NCI-H1417 treated with DMSO at 0.1 percent for 48 hours (cell line): ENCODE data around the gene RBP3.

ENCODE experiments used
- DNase-seq: peaks from one replicate; lab custom pipeline; 2025; lab: John Stamatoyannopoulos, UW

Gene RBP3

DNA sequence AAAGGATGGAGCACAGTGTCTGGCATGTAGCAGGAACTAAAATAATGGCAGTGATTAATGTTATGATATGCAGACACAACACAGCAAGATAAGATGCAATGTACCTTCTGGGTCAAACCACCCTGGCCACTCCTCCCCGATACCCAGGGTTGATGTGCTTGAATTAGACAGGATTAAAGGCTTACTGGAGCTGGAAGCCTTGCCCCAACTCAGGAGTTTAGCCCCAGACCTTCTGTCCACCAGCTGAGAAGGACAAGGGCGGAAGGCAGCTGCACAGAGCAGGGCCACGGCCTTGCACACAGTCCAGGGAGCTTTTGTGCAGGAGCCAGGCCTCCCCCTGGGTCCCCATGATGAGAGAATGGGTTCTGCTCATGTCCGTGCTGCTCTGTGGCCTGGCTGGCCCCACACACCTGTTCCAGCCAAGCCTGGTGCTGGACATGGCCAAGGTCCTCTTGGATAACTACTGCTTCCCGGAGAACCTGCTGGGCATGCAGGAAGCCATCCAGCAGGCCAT is at the start of gene RBP3:
Gene RBP3 (plus strand): TSS at position 226 of the 514 bp plus-strand sequence. CDS start 122 bp downstream, at position 348.
- no peak for DNase-seq

DNA sequence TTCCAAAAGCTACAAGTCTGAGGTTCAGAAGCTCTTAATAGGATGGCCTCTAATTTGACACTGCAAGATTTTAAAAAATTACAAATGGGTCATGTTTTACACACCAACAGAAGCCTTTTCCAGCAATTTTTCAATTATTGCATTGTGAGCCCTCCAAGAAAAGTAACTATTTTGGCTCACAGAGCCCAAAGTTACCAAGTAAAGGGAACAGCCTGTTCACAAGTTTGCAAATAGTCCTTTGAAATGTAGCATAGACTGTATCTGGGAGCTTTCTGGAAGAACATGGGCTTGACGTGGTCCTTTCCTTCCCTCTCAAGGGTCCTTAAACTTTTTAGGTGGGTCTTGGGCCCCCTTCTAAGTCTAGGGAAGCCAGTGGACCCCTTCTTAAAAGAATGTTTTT is 49.4 kb upstream of the RBP3 start:
- DNase-seq, result no peak

DNA sequence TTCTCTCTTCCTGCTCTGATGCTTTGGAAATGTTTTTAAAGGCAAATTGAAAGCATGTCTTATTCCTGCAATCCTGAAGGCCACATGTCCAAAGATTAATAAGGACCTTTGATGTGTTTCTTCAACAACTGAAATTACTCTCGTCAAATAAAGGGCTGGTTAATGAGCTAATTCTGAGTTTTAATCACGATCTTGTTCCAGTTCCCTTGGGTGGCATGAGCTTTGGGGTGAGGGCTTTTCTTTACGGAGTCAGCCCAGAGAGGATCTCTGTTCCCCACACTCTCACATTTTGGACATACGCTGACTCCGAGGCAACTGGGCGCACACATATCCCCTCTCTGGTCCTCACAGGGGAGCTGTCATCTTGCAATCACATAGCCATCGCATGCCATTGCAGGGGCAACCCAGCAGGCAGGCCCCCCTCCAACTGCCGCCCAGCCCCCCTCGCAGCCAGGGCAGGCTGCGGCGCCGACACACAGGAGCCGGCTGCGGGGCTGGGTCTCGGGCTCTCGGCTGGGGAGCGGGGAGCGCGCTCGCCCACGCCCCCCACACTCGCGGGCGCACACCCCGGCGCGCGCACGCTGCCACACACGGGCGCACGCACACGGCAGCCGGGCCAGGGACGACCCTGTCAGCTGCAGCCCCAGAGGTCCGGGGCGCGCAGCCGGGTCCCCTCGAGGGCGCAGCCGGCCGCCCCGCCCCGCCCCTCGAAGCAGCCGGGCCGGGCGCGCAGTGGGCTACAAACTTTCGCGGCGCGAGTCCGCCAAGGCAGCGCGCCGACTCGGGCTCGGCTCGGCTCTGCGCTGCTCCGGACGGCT is 48.3 kb upstream of the RBP3 start, which contains the start of gene GDF10:
Gene GDF10 (plus strand): TSS at position 587 of the 818 bp plus-strand sequence. CDS start 455 bp downstream, outside the sequence.
- DNase-seq, result no peak

DNA sequence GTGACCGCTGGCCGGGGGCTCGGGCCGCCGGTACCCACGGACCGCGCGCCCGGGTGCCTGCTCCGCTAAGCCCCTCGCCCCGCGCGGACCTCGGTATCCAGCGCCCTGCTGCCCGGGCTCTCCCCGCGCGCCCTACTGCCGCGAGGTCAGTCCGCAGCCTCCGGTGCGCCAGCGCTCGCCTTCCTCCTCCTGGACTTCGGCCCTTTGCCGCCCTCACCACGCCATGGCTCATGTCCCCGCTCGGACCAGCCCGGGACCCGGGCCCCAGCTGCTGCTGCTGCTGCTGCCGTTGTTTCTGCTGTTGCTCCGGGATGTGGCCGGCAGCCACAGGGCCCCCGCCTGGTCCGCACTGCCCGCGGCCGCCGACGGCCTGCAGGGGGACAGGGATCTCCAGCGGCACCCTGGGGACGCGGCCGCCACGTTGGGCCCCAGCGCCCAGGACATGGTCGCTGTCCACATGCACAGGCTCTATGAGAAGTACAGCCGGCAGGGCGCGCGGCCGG is 47.7 kb upstream of the RBP3 start:
- no peak for DNase-seq

DNA sequence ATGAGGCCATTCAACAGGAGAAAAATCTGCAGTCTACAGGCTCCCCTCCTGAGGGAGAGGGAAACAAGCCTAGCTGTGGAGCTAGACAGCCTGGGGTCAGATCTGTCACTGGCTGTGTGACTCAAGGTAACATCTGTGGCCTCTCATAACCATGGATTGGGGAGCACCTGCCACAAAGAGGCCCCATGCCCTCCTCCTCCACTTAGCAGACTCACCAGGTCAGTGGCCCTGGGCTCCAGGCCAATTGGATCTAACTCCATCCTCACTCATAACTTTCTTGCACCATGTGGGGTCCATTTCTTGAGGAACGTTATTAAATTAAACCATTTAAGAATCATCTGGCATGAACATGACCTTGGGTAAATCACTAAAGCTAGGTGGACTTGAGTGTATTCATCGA is 46.3 kb upstream of the RBP3 start:
- no peak for DNase-seq

DNA sequence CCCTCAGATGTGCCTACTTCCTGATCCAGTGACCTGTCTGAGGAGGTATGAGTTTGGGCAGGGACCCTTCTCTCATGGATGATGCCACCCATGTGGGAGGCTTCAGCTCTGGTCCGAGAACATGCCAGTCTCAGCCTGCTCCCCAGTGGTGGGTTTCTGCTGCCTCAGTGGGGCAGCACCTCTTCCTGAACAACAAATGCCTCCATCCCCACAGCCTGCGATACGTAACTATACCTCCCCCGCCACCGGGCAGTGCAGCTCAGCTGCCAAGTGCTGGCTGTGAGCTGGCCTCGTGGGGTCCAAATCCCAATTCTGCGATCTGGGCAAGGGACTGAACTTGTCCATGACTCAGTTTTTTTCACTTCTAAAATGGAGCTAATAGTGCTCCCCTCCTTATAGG is 45.1 kb upstream of the RBP3 start:
- DNase-seq, result no peak

DNA sequence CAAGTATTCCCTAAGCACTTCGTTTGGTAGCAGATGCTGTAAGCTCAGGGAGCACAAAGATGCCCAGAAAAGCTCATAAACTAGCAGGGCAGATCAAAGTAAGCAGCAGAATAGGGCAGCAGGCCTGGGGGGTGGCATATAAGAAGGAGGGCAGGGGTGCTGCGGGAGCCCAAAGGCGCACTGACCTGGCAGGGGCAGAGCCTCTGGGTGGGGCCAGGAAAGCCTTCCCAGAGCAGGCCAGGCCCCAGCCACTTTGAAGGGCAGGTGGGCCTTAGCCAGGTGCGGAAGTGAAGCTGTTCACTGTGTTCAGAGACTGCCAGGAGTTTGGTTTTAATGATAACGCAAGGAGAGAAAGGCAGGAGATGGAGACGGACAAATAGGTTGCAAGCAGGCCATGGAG is 44.3 kb upstream of the RBP3 start:
- no peak for DNase-seq

DNA sequence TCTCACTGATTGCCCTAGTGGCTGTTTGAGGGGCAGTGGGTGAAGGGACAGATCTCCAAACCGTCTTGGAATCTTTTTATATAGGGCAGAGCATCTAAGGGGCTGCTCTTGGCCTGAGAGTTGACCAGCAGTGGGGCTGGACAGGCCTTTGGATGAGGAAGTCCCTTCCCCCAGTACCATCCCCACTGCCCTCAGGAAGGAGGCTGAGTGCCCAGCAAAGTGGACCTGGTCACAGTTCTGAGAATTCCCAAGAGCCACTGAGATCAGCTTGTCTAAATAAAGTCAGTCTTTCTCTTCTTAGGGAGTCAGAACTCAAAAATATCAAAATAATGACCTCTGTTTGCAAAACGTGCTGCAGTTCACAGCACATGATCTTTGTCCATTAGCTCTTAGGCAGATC is 42.6 kb upstream of the RBP3 start:
- no peak for DNase-seq

DNA sequence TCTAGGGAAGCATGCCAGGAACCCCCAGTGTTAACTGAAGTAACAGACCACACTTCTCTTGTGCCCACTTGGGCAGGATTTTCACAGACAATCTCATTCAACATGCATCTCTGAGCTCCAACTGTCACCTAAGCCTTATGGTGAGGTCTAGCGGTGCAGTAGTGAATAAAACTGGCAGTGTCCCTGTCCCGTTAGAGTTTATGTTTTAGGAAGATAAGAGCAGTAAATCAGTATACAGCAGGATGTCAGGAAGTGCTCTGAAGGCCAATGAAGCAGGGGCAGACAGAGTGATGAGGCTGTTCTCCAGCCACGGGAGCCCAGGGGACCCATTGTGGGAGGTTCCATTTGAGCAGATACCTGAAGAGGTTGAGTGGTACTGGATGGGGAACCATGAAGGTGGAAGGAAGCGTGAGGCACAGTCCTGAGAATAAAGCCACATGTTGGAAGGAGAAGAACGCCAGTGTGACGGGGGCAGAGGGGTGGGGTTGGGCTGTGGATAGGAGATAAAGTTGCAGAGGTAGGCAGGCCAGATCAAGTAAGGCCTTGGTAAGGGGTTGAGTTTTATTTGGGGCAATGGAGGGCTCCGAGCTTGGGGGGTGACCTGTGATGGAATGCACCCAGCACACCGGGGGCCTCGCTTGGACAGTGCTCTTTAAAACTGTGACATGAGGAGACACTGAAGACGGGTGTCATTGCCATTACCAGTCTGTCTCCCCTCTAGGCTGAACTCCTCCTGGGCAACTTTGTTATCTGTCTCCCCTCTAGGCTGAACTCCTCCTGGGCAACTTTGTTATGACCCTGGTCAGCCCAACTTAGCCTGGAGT is 41.6 kb upstream of the RBP3 start:
- DNase-seq, result no peak

DNA sequence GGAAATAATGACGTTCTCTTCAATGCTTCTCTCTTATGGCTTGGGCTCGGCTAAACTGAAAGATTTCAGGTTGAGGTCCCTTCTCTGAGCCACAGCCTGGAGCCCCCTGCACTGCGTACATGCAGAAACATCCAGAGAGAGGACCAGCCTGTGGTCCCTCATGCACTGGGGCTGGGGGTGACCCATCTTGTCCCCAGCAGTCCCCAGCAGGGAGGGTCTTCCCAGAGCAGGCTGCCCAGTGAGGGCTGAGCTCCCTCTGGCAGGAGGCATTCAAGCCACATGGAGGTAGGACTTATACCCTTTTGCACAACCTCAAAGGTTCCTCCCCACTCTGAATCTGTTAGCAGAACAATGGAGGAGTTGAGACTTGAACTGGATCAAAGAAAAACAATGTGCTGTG is 40.8 kb upstream of the RBP3 start:
- DNase-seq, result no peak

DNA sequence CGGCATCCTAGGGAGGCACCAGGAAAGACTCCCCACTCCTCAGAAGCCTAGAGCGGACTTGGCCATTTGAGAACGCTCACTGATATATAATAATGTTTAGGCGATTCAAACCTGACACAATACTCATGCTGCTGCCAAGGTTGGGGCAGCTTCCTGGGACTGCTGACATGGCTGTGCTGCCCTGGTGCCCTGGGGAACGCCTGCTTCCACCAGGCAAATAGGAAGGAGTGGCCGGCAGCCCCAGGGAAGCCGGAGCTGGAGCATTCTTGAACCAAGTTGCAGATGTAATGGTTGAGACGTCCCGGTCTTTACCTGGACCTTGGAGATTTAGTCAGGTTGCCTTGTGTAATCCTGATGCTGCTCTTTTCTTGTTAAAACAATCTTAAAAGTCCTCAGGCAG is 39.4 kb upstream of the RBP3 start:
- DNase-seq, result no peak

DNA sequence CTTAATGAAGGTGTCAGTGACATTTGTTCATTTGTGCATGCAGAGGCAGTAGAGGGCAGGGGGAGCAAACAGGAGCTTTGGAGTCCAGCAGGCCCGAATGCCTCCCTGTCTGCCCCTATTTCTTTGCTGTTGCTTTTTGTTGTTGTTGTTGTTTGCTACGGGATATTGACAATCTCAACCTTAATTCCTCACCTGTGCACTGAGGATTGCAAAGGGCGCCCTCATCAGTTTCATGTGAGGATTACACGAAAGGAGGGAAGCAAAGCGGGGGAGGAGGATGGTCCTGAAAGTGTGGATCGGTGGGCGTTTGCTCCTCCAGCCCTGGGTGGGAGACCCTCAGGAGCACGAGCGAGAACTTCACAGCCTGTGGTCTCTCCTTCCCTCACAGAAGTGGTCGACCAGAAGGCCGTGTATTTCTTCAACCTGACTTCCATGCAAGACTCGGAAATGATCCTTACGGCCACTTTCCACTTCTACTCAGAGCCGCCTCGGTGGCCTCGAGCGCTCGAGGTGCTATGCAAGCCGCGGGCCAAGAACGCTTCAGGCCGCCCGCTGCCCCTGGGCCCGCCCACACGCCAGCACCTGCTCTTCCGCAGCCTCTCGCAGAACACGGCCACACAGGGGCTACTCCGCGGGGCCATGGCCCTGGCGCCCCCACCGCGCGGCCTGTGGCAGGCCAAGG is 38.6 kb upstream of the RBP3 start:
- DNase-seq, result no peak

DNA sequence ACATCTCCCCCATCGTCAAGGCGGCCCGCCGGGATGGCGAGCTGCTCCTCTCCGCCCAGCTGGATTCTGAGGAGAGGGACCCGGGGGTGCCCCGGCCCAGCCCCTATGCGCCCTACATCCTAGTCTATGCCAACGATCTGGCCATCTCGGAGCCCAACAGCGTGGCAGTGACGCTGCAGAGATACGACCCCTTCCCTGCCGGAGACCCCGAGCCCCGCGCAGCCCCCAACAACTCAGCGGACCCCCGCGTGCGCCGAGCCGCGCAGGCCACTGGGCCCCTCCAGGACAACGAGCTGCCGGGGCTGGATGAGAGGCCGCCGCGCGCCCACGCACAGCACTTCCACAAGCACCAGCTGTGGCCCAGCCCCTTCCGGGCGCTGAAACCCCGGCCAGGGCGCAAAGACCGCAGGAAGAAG is 38.1 kb upstream of the RBP3 start:
- DNase-seq, result no peak

DNA sequence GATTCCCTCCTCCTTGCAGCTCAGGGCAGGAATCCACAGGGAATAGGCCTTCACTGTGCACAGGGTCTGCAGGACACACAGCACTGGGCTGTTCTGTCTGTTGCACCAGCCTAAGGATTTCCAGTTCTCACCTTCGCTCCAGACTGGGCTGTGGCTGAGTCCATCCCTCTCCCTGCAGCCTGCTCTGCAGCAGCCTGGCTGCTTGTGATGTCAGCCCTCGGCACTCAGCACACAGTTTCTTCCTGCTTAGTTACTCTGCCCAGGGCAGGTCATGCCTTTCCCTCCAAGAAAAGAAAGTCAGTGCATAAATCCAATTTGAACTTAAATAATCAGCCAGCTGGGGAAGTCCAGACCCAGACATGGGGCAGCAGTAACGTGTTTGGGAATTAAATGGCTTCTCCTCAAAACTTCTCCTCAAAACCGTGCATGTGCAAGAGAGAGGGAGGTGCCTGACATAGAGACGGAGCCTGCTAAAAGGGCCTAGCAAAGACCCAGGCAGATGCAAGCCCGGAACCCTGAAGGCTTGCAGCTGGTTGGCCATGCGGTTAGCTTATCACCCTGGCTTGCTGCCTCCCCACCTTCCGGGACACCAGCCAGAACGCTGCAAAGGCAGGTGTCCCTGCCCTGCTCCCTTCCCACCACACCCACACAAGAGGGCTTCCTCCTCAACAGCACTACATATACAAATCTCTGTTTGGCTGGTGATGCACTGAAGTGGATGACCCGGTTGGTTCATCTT is 36.8 kb upstream of the RBP3 start:
- no peak for DNase-seq

DNA sequence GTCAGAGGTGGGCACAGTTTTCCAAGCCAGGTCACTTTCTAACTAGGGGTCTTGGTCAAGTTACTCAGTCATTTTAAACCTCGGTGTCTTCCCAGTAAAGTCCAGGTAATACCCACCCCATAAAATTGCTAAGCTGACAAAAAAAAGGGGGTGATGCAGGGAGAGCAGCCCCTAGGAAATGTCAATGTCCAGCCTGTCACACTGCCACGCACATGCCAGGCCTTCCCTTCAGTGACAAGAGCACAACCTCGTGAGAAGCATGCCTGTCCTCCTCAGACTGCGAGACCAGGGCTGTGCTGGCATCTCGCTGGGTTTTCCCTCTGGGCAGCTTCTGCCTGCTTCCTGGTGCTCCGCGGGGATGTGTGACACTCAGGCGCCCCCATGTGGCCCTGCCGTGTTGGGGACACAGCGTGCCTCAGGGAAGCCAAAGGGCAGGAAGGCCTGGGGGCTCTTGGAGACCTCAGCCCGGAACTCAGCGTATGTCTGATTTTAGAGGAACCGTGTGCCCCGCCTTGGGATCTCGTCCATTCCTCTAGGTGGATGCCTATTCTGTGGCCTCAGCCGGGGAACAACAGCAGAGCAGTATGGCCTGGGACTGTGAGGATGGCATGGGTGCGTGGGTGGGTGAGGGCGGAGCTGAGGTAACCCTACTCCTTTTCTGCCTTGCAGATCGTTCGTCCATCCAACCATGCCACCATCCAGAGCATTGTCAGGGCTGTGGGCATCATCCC is 36.1 kb upstream of the RBP3 start:
- no peak for DNase-seq

DNA sequence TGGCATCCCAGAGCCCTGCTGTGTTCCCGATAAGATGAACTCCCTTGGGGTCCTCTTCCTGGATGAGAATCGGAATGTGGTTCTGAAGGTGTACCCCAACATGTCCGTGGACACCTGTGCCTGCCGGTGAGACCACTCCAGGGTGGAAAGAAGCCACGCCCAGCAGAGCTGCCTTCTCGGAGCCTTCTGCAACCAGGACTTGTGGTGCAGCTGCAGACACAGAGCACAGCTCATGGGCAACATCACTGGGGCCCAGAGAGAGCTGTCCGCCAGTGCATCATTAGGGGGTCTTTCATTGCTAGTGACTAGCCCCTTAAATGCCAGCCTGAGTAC is 35.5 kb upstream of the RBP3 start:
- DNase-seq, result no peak

DNA sequence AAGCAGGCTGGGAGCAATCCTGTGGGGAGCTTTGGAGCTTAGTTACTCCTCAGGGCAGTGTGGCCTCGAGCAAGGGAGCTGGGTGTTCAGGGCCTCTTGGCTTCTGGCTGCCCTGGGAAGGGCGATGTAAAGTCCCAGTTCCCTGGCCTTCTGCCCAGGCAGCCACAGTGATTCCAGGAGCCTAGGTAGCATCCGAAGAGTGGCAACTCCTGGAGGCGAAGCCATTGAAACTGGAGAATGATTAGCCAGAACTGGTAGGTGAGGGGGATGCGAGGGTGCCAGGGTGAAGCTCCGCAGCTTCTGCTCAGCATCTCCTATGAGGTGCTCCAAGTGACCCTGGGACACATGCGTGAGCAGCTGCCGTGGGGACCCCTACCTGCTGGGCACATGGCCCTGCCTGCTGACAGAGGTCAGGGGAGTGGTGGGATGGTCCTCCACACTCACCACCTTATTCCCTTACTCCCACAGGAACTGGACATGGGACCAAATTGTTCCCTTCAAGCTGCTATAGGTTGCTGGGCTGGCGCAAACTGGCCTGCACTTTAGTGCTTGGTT is 33.7 kb upstream of the RBP3 start:
- no peak for DNase-seq

DNA sequence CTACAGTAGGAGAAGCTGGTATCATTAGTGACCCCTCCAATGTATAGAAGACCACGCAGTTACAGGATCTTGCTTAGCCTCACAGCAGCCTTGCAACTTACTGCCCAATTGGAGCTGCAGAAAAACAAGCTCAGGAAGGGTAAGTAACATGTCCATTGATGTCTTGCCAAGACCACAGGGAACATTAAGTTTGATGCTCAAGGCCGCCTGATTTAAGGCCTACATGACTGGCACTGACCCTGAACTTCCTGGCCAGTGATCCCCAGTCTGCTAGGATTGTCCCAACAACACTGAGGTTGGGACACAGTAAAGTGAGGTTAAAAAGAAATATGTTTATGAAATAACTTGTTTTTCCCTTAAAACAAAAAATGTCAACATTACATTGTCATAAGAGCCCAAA is 32.7 kb upstream of the RBP3 start:
- DNase-seq, result no peak

DNA sequence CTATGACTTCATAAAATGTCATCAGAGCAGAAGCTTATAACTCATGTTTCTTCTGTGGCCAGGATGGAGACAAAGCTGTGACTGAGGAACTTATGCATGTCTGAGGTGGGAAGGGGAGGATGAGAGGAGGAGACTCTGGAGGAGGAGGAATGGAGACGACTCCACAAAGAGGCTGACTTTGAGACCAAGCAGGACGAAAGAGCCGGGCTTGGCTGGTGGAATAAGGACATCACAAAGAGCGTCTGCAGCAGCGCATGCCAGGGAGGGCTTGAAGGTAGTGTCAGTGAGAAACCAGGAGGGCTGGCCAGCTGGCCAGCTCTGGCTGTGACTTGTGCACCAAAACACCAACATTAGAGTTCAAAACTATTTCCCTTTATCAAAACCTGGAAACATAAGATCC is 32.0 kb upstream of the RBP3 start:
- DNase-seq, result no peak

DNA sequence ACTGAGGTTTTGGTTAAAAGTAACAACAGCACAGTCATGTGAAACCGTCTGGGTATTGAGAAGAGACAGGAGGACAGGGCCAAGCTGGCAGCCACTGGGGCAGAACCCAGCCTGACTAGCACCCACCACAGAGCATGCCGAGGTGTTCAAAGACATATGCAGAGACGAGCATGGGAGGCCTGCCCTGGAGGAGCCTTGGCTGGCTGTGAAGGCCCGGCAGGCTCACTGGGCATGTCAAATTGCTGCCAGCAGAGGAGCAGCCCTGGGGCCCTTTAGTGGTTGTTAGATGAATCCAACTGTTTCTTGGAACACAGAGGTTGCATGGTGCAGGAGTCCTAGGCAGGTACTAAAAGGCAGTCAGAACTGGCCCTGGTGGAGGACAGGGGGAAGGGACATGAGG is 30.9 kb upstream of the RBP3 start:
- DNase-seq, result no peak

DNA sequence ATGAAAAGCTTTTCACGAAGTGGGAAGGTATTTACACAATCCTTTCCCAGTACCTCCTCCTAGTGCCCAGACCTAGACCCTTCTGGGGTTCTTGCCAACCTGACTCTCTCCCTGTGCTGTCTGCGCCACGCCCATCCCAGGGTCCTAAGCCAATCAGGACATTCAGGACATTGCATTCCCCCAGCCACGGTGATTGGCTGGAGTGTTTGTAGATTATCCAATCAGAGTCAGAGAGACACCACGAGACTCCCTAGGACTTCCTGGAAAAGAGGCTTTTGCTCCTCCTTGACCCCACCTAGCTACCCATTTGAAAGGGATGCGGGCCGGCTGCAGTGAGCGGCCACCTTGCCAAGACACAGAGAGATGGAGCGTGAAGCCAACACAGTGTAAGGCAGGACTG is 29.5 kb upstream of the RBP3 start:
- no peak for DNase-seq
